Measurements from ENCODE around the gene AJAP1. TPM values are rescaled to one million over a fixed set of nuclear protein-coding genes. Genes with fewer than 3 reads are reported as not detected.

The AJAP1 gene
- total RNA-seq, 1 donor from 2014 or later = 0.46 TPM

DNA sequence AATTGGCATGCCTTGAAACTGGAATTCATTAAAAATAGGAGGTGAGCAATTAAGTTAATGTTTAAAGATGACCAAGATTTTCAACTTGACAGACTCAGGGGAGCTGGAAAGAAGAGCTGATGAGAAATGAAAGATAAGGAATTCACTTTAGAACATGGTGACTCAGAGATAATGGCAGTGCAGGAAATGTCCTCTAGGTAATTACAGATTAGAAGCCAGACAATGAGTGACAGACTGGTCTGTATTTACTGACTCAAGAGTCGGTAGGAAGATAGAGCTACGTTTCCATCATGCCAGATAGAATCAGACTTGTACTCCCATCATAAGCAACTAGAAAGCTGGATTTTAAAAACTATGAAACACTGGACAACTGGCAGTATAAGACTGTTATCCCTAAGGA is 151.6 kb downstream of the AJAP1 start:
- Mint-ChIP-seq H3K27me3 (peaks cover 43% of the 10 kb centered on the region), H3K27ac (no peak overlapping the region), H3K36me3 (ENCODE audit: insufficient read depth) (no peaks in the 10 kb centered on the region), H3K4me1 (ENCODE audit: low read depth) (no peaks in the 10 kb centered on the region), H3K4me3 (ENCODE audit: low read depth) (no peak overlapping the region), H3K9me3 (ENCODE audit: low read depth) (peaks cover 11% of the 10 kb centered on the region)
- DNase-seq (ENCODE audit: low spot score, unreplicated experiment) = no peak
- TF ChIP-seq, protein P1, sequence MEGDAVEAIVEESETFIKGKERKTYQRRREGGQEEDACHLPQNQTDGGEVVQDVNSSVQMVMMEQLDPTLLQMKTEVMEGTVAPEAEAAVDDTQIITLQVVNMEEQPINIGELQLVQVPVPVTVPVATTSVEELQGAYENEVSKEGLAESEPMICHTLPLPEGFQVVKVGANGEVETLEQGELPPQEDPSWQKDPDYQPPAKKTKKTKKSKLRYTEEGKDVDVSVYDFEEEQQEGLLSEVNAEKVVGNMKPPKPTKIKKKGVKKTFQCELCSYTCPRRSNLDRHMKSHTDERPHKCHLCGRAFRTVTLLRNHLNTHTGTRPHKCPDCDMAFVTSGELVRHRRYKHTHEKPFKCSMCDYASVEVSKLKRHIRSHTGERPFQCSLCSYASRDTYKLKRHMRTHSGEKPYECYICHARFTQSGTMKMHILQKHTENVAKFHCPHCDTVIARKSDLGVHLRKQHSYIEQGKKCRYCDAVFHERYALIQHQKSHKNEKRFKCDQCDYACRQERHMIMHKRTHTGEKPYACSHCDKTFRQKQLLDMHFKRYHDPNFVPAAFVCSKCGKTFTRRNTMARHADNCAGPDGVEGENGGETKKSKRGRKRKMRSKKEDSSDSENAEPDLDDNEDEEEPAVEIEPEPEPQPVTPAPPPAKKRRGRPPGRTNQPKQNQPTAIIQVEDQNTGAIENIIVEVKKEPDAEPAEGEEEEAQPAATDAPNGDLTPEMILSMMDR (IDR thresholded peaks at IDR 0.05; ENCODE audit: unreplicated experiment) = no peak

DNA sequence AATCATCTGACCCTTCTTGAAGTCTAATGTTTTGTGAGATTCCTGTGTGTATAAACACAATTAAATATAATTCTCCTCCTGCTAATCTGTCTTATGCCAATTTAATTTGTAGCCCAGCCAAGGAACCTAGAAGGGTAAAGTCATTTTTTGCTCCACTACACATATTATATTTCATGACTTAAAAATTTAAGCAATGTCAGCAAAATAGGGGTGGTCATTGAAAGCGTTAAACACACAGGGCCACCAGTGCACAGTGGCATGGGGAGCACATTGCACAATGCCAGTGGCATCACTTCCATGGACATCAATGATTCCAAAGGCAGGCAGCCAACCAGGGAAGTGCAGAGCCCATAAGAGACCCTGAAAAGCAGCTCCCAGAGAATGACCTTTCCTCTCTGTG is 166.1 kb downstream of the AJAP1 start:
- peaks cover 16% of the 10 kb centered on the region for H3K9me3 Mint-ChIP-seq (ENCODE audit: low read depth)
- TF ChIP-seq, protein P1 (IDR thresholded peaks at IDR 0.05; ENCODE audit: unreplicated experiment) = no peak
- no peaks in the 10 kb centered on the region for H3K36me3 Mint-ChIP-seq (ENCODE audit: insufficient read depth)
- no peak for DNase-seq (ENCODE audit: low spot score, unreplicated experiment)
- no peak overlapping the region for H3K27ac Mint-ChIP-seq
- H3K4me3 Mint-ChIP-seq (ENCODE audit: low read depth) = no peak overlapping the region
- H3K4me1 Mint-ChIP-seq (ENCODE audit: low read depth) = no peaks in the 10 kb centered on the region
- peaks cover 8% of the 10 kb centered on the region for H3K27me3 Mint-ChIP-seq

DNA sequence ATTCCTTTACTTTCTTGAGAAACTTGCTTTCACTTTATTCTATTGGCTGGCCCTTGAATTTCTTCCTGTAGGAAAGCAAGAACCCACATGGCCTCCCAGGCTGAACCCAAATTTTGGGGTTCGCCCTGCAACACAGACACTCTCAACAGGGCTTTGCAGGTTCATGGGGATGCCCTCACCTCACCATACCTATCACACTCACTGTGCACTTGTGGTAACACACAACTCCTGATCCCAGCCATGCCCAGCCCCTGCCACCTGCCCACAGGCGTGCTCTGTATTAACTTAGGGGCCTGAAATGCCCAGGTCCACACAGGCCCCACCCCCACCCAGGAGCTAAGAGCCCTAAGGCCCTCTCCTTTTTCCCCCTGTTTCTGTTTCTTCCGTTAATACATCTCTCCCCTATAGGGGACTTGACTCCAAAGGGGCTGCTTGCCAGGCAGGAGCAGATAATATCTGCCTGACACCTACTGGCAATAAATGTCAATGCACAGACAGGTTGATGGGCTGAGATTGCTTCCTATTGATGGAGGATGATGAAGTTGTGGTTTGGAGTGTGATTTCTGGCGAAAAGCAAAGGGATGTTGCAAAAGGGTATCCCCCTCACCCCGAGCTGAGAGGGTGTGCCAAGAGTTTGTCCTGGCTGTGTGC is 171.5 kb downstream of the AJAP1 start:
- H3K27ac Mint-ChIP-seq = no peak overlapping the region
- H3K4me3 Mint-ChIP-seq (ENCODE audit: low read depth) = no peak overlapping the region
- TF ChIP-seq, protein P1 (IDR thresholded peaks at IDR 0.05; ENCODE audit: unreplicated experiment) = peak; percentile 41
- no peak for DNase-seq (ENCODE audit: low spot score, unreplicated experiment)
- H3K27me3 Mint-ChIP-seq = peaks cover 14% of the 10 kb centered on the region
- no peaks in the 10 kb centered on the region for H3K36me3 Mint-ChIP-seq (ENCODE audit: insufficient read depth)
- H3K4me1 Mint-ChIP-seq (ENCODE audit: low read depth) = no peaks in the 10 kb centered on the region
- no peaks in the 10 kb centered on the region for H3K9me3 Mint-ChIP-seq (ENCODE audit: low read depth)

DNA sequence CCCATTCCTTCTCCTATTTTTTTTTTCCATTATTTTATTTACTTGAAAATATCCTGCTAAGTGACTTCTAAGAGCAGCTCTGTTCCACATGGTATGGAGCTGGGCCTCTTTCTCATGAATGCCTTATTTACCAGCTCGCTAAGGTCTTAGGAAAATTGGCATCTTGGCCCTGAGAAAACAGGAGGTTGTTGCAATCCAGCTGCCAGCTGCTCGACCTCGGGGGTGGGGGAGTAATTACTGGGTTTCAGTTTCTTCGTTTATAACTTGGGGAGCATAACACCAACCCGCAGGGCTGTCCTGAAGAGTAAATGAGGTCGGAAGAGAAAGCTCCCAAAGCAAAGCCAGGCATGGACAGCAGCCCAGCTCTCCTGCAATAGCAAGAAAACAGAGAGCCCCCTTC is 176.3 kb downstream of the AJAP1 start:
- Mint-ChIP-seq H3K4me1 (ENCODE audit: low read depth) (no peaks in the 10 kb centered on the region), H3K27ac (no peak overlapping the region), H3K9me3 (ENCODE audit: low read depth) (peaks cover 5% of the 10 kb centered on the region), H3K27me3 (peaks cover 18% of the 10 kb centered on the region), H3K4me3 (ENCODE audit: low read depth) (no peak overlapping the region), H3K36me3 (ENCODE audit: insufficient read depth) (no peaks in the 10 kb centered on the region)
- no peak for DNase-seq (ENCODE audit: low spot score, unreplicated experiment)
- TF ChIP-seq, protein P1 (IDR thresholded peaks at IDR 0.05; ENCODE audit: unreplicated experiment) = no peak

DNA sequence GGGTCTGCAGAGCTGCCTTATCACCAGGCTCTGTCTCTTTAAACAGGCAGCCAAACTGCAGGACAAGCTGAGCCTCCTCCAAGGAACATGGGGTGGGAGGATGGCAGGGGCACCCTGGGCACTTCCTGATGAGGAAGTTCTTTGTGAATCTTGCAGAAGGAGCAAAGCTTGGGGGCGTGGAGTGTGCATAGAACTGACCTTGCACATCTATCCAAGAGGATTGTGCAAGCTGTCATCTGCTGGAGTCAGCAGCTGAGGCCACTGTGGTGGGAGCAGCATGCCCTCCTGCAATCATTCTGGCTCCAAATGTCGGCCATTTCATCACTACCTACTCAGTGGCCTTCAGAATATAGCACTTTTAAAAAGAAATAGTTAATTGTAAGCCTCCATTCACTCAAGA is 182.2 kb downstream of the AJAP1 start:
- no peaks in the 10 kb centered on the region for H3K36me3 Mint-ChIP-seq (ENCODE audit: insufficient read depth)
- no peak overlapping the region for H3K27ac Mint-ChIP-seq
- H3K4me3 Mint-ChIP-seq (ENCODE audit: low read depth) = no peak overlapping the region
- peaks cover 11% of the 10 kb centered on the region for H3K27me3 Mint-ChIP-seq
- H3K9me3 Mint-ChIP-seq (ENCODE audit: low read depth) = peaks cover 10% of the 10 kb centered on the region
- TF ChIP-seq, protein P1 (IDR thresholded peaks at IDR 0.05; ENCODE audit: unreplicated experiment) = no peak
- no peak for DNase-seq (ENCODE audit: low spot score, unreplicated experiment)
- no peaks in the 10 kb centered on the region for H3K4me1 Mint-ChIP-seq (ENCODE audit: low read depth)

Data from progenitor cell of endocrine pancreas (in vitro differentiated cells).